Astrocyte (in vitro differentiated cells and primary cell): ENCODE results near the gene DET1. TPM values are rescaled to one million over a fixed set of nuclear protein-coding genes. Genes with fewer than 3 reads are reported as not detected.

Source experiments
- DNase-seq: peaks from one replicate; pipeline ENCODE4 v3.0.0-alpha.2; 2010; ENCODE audit warnings: low read depth
- FAIRE-seq: peaks from 2 replicates; lab custom pipeline; 2011; peaks lifted over from hg19 to GRCh38; lab: Jason Lieb, UNC
- H2AFZ ChIP-seq: 2 replicates; pipeline ENCODE4 v1.6.0; 2012; ENCODE audit warnings: low read depth, low read length, inconsistent platforms
- H3K27ac ChIP-seq: 2 replicates; pipeline ENCODE4 v1.5.1; 2011; ENCODE audit warnings: low read depth, low read length, inconsistent platforms
- H3K27me3 ChIP-seq: 2 replicates; pipeline ENCODE4 v1.6.0; 2011; ENCODE audit warnings: low read length, inconsistent platforms; ENCODE audit not compliant: insufficient read depth
- H3K36me3 ChIP-seq: 2 replicates; pipeline ENCODE4 v1.5.1; 2011; ENCODE audit warnings: low read length, inconsistent platforms; ENCODE audit not compliant: insufficient read depth
- H3K4me1 ChIP-seq: 2 replicates; pipeline ENCODE4 v1.5.1; 2011; ENCODE audit warnings: low read length, inconsistent platforms; ENCODE audit not compliant: insufficient read depth
- H3K4me2 ChIP-seq: 2 replicates; pipeline ENCODE4 v1.6.0; 2012; ENCODE audit warnings: low read length, inconsistent platforms
- H3K4me3 ChIP-seq: 2 replicates; pipeline ENCODE4 v1.5.1; 2011; ENCODE audit warnings: low read depth, mild to moderate bottlenecking, low read length, inconsistent platforms; ENCODE audit not compliant: insufficient read depth
- H3K79me2 ChIP-seq: 2 replicates; pipeline ENCODE4 v1.6.0; 2012; ENCODE audit warnings: mild to moderate bottlenecking, low read length, inconsistent platforms; ENCODE audit not compliant: insufficient read depth
- H3K9ac ChIP-seq: 2 replicates; pipeline ENCODE4 v1.6.0; 2012; ENCODE audit warnings: mild to moderate bottlenecking, low read length, inconsistent platforms
- H3K9me3 ChIP-seq: 2 replicates; pipeline ENCODE4 v1.5.1; 2012; ENCODE audit warnings: low read depth, mild to moderate bottlenecking, low read length, inconsistent platforms; ENCODE audit not compliant: insufficient read depth
- H4K20me1 ChIP-seq: 2 replicates; pipeline ENCODE4 v1.6.0; 2012; ENCODE audit warnings: low read length, inconsistent platforms; ENCODE audit not compliant: insufficient read depth
- H3K27ac Mint-ChIP-seq: one replicate; pipeline ENCODE4 v1.8.0; 2021; ENCODE audit warnings: mild to moderate bottlenecking, mixed read lengths; ENCODE audit not compliant: unreplicated experiment
- H3K27me3 Mint-ChIP-seq: one replicate; pipeline ENCODE4 v1.8.0; 2021; ENCODE audit warnings: low read depth, mixed read lengths; ENCODE audit not compliant: unreplicated experiment
- H3K36me3 Mint-ChIP-seq: one replicate; pipeline ENCODE4 v1.8.0; 2021; ENCODE audit warnings: low read depth, mixed read lengths; ENCODE audit not compliant: unreplicated experiment
- H3K4me1 Mint-ChIP-seq: one replicate; pipeline ENCODE4 v1.8.0; 2021; ENCODE audit warnings: low read depth, mixed read lengths; ENCODE audit not compliant: unreplicated experiment
- H3K4me3 Mint-ChIP-seq: one replicate; pipeline ENCODE4 v1.8.0; 2021; ENCODE audit warnings: mild to moderate bottlenecking, moderate library complexity, mixed read lengths; ENCODE audit not compliant: unreplicated experiment
- H3K9me3 Mint-ChIP-seq: one replicate; pipeline ENCODE4 v1.8.0; 2021; ENCODE audit warnings: mild to moderate bottlenecking, mixed read lengths; ENCODE audit not compliant: unreplicated experiment
- CTCF ChIP-seq: IDR thresholded peaks from 2 replicates; pipeline ENCODE4 v1.5.1; 2011; ENCODE audit warnings: low read depth, mild to moderate bottlenecking, inconsistent platforms, low read length, moderate library complexity; ENCODE audit not compliant: insufficient read depth
- EZH2 ChIP-seq: IDR thresholded peaks from 2 replicates; pipeline ENCODE4 v1.6.1; 2012; ENCODE audit warnings: mild to moderate bottlenecking, low read length, inconsistent platforms; ENCODE audit not compliant: insufficient read depth
- total RNA-seq: library from RNA; stranded (reverse); gene quantifications from 2 replicates; pipeline ENCODE4 v1.2.1, GENCODE V29; 2021

Gene DET1
- total RNA-seq, 1 donor from 2014 or later = 4.8 TPM

GRCh38 chr15:88579322-88579721 lies 32.8 kb upstream of the DET1 start:
- Mint-ChIP-seq H3K4me1 (no peaks in the 10 kb centered on the region), H3K9me3 (no peaks in the 10 kb centered on the region)
- FAIRE-seq = no peak

GRCh38 chr15:88574655-88575054 lies 28.2 kb upstream of the DET1 start:
- Histone ChIP-seq H3K9me3 (no peaks in the 10 kb centered on the region), H2AFZ (no peak overlapping the region), H3K4me2 (no peak overlapping the region), H4K20me1 (no peaks in the 10 kb centered on the region), H3K4me3 (no peak overlapping the region), H3K79me2 (no peaks in the 10 kb centered on the region), H3K27ac (no peak overlapping the region), H3K27me3 (peaks cover 10% of the 10 kb centered on the region), H3K9ac (no peak overlapping the region), H3K4me1 (no peaks in the 10 kb centered on the region), H3K36me3 (no peaks in the 10 kb centered on the region)
- Mint-ChIP-seq H3K4me3 (no peak overlapping the region), H3K9me3 (no peaks in the 10 kb centered on the region), H3K4me1 (no peaks in the 10 kb centered on the region), H3K36me3 (no peaks in the 10 kb centered on the region), H3K27me3 (peaks cover 21% of the 10 kb centered on the region), H3K27ac (no peak overlapping the region)
- DNase-seq = no peak
- FAIRE-seq = no peak
- TF ChIP-seq EZH2 (no peak), CTCF (no peak)

More at GRCh38 chr15:88579322-88579721, 32.8 kb upstream of the DET1 start:
- Histone ChIP-seq H3K36me3 (no peaks in the 10 kb centered on the region), H3K4me3 (no peak overlapping the region), H3K27ac (no peak overlapping the region), H3K79me2 (no peaks in the 10 kb centered on the region), H4K20me1 (no peaks in the 10 kb centered on the region), H3K9ac (no peak overlapping the region), H3K4me1 (no peaks in the 10 kb centered on the region), H3K27me3 (peaks cover 6% of the 10 kb centered on the region), H2AFZ (no peak overlapping the region), H3K9me3 (no peaks in the 10 kb centered on the region), H3K4me2 (no peak overlapping the region)
- TF ChIP-seq CTCF (no peak), EZH2 (no peak)
- H3K27ac Mint-ChIP-seq = no peak overlapping the region
- peaks cover 4% of the 10 kb centered on the region for H3K27me3 Mint-ChIP-seq
- no peaks in the 10 kb centered on the region for H3K36me3 Mint-ChIP-seq
- no peak for DNase-seq
- H3K4me3 Mint-ChIP-seq = no peak overlapping the region

GRCh38 chr15:88574077-88574476 lies 27.6 kb upstream of the DET1 start:
- Histone ChIP-seq H3K9ac (no peak overlapping the region), H3K4me2 (no peak overlapping the region), H2AFZ (no peak overlapping the region), H4K20me1 (no peaks in the 10 kb centered on the region), H3K79me2 (no peaks in the 10 kb centered on the region), H3K36me3 (no peaks in the 10 kb centered on the region), H3K27me3 (peaks cover 10% of the 10 kb centered on the region), H3K4me3 (no peak overlapping the region), H3K9me3 (no peaks in the 10 kb centered on the region), H3K27ac (no peak overlapping the region), H3K4me1 (no peaks in the 10 kb centered on the region)
- Mint-ChIP-seq H3K27me3 (peaks cover 21% of the 10 kb centered on the region), H3K4me3 (no peak overlapping the region), H3K4me1 (no peaks in the 10 kb centered on the region), H3K36me3 (no peaks in the 10 kb centered on the region), H3K27ac (no peak overlapping the region), H3K9me3 (no peaks in the 10 kb centered on the region)
- TF ChIP-seq CTCF = no peak
- no peak for TF ChIP-seq EZH2
- FAIRE-seq (no peak), DNase-seq (no peak)
